ENCODE data around the gene HDAC9. TPM values are rescaled to one million over a fixed set of nuclear protein-coding genes. Genes with fewer than 3 reads are reported as not detected.

The HDAC9 gene
- total and polyA plus RNA-seq, 8 donors: 1.3 to 12.3 (median 3.5) TPM

DNA sequence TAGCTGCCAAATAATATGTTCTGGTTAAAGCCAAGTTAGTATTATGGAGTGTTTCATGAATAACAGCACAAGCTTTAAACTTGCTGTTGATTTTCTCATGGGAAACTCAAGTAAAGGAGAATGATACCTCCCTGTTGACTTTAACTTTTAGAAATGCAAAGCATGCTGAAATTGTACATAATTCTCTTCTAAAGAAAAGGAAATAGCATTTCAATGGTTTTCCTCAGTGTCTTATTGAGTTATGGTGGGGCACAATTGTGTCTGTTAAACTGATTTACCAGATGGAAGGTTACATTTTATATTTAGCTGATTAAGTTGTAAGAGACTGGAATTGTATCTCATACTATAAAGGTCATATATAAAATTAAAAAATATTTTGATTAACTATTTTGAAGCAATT lies 119.3 kb downstream of the HDAC9 start:
- FAIRE-seq: no peak
- TF ChIP-seq, protein P1, sequence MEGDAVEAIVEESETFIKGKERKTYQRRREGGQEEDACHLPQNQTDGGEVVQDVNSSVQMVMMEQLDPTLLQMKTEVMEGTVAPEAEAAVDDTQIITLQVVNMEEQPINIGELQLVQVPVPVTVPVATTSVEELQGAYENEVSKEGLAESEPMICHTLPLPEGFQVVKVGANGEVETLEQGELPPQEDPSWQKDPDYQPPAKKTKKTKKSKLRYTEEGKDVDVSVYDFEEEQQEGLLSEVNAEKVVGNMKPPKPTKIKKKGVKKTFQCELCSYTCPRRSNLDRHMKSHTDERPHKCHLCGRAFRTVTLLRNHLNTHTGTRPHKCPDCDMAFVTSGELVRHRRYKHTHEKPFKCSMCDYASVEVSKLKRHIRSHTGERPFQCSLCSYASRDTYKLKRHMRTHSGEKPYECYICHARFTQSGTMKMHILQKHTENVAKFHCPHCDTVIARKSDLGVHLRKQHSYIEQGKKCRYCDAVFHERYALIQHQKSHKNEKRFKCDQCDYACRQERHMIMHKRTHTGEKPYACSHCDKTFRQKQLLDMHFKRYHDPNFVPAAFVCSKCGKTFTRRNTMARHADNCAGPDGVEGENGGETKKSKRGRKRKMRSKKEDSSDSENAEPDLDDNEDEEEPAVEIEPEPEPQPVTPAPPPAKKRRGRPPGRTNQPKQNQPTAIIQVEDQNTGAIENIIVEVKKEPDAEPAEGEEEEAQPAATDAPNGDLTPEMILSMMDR (IDR thresholded peaks at IDR 0.05): no peak
- no peak for ATAC-seq
- Histone ChIP-seq H3K9me3 (no peaks in the 10 kb centered on the region), H3K27me3 (no peaks in the 10 kb centered on the region), H3K4me3 (no peak overlapping the region), H3K36me3 (no peaks in the 10 kb centered on the region), H3K27ac (no peak overlapping the region), H3K4me1 (no peaks in the 10 kb centered on the region)
- intact Hi-C loops (cut with DNase I): no loop called here
- no peak for DNase-seq

DNA sequence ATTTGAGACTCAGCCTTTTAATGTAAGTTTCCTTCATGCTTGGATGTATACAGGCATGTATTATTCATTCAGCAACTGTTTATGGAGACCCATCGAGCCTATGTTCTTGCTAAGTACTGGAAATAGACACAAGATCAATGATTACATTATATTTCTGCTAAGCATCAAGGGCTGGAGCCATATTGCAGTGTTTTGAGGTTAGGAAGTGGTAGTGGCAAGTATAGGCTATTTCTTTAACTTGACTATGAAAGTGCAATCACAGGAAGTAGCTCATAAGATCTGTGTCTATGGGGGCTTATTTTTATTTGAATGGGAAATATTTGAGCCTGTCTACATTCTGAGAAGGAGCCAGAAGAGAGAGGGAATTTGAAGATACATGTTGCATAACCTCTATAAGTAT lies 123.8 kb downstream of the HDAC9 start:
- Histone ChIP-seq H3K4me1 (no peaks in the 10 kb centered on the region), H3K36me3 (no peaks in the 10 kb centered on the region), H3K27me3 (no peaks in the 10 kb centered on the region), H3K9me3 (no peaks in the 10 kb centered on the region), H3K4me3 (no peak overlapping the region), H3K27ac (no peak overlapping the region)
- no peak for FAIRE-seq
- DNase-seq: no peak
- ATAC-seq: no peak
- intact Hi-C loops (cut with DNase I): no loop called here
- TF ChIP-seq, protein P1 (IDR thresholded peaks at IDR 0.05): no peak
- 31 to 41% methylated on average over 1 of the region's 1 CpG for WGBS, 2 donors

DNA sequence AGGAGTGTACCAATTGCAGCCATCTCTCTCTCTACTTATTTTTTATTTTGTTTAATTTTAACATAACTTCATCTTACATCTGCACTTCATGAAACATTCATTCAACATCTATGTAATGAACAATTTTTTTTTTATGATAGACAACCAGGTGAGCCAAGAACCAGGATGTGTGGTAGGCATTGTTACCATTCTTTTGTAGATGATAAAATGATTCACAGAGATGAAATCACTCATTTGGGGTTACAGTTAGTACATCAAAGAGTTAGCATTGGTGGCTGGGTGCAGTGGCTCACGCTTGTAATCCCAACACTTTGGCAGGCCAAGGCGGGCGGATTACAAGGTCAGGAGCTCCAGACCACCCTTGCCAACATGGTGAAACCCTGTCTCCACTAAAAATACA lies 127.8 kb downstream of the HDAC9 start:
- no peak overlapping the region for H3K4me3 ChIP-seq
- WGBS, 2 donors: 94% methylated on average over 3 of the region's 3 CpGs
- no peaks in the 10 kb centered on the region for H3K9me3 ChIP-seq
- no peak overlapping the region for H3K27ac ChIP-seq
- TF ChIP-seq, protein P1 (IDR thresholded peaks at IDR 0.05): no peak
- no peaks in the 10 kb centered on the region for H3K4me1 ChIP-seq
- ATAC-seq (no peak), FAIRE-seq (no peak), DNase-seq (no peak)
- no peaks in the 10 kb centered on the region for H3K27me3 ChIP-seq
- no peaks in the 10 kb centered on the region for H3K36me3 ChIP-seq
- intact Hi-C loops (cut with DNase I): no loop called here

DNA sequence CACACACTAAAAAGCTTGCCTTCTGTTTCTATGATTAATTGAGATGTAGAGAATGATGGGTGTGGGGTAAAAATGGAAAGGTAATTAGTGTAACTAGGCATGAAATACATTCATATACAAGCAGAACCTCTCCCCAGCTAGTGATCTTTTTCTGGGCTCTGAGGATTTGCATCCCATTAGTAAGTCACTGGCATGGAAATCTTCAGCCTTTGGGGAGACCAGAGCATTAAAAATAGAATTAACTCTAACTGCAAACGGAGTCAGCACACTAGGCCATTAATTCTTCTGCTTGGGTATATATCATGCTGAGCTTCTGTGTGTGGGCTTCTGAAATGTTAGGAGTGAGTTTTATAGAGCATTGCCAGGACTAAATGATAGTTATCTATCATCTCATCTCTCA lies 128.9 kb downstream of the HDAC9 start:
- no peaks in the 10 kb centered on the region for H3K36me3 ChIP-seq
- no peak for ATAC-seq
- no peak overlapping the region for H3K27ac ChIP-seq
- no peak overlapping the region for H3K4me3 ChIP-seq
- H3K9me3 ChIP-seq: no peaks in the 10 kb centered on the region
- intact Hi-C loops (cut with DNase I): no loop called here
- no peak for DNase-seq
- TF ChIP-seq, protein P1 (IDR thresholded peaks at IDR 0.05): no peak
- no peak for FAIRE-seq
- no peaks in the 10 kb centered on the region for H3K4me1 ChIP-seq
- no peaks in the 10 kb centered on the region for H3K27me3 ChIP-seq
- 54% methylated on average over 1 of the region's 1 CpG for WGBS, 2 donors

DNA sequence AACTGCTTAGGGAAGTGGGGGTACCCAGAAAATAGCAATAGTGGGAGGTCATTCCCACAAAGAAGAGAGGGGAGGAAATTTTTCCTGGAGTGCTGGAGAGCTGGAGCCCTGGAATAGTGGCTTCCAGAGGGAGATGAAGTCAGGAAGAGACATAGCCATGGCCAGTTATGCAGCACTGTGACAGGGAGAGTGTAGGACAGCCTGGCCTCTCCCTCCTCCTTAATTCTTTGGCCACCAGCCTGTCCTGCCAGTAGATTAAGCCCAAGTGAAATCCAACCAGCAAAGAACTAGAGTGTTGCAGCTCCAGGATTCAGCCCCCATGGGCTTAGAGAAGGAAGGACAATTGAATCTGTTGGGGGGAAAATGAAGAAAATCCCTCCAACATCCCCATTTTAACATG lies 130.5 kb downstream of the HDAC9 start:
- H3K27ac ChIP-seq: no peak overlapping the region
- intact Hi-C loops (cut with DNase I): no loop called here
- no peaks in the 10 kb centered on the region for H3K36me3 ChIP-seq
- ATAC-seq (no peak), DNase-seq (no peak), FAIRE-seq (no peak)
- H3K4me1 ChIP-seq: no peaks in the 10 kb centered on the region
- H3K27me3 ChIP-seq: no peaks in the 10 kb centered on the region
- no peak overlapping the region for H3K4me3 ChIP-seq
- H3K9me3 ChIP-seq: no peaks in the 10 kb centered on the region
- TF ChIP-seq, protein P1 (IDR thresholded peaks at IDR 0.05): no peak

Data from pancreas (tissue), 10 donors.